RWPE2 (cell line): Measurements from ENCODE around the gene METTL24.
"Not testable (repeated sequence)": the region's sequence is repeated elsewhere in the genome, so short reads cannot be mapped to it uniquely, and the experiment has no call there.

Experiments
- ATAC-seq: fragments of 200-7000 bp; cut with Tn5 transposase; 3 replicates; pipeline ENCODE4 v1.9.1; 2021; ENCODE audit warnings: low read depth
- DNase-seq: peaks from one replicate; pipeline ENCODE4 v3.0.0-alpha.2; 2020; ENCODE audit warnings: low spot score
- H3K27ac ChIP-seq: fragments of 450-650 bp; 2 replicates; pipeline ENCODE4 v1.5.1; 2017; ENCODE audit warnings: mild to moderate bottlenecking; ENCODE audit not compliant: poor library complexity, severe bottlenecking
- H3K27me3 ChIP-seq: fragments of 250-450 bp; sonication (Bioruptor Pico); 2 replicates; pipeline ENCODE4 v1.5.1; 2021; ENCODE audit warnings: mild to moderate bottlenecking, moderate library complexity; ENCODE audit not compliant: insufficient read depth, poor library complexity, severe bottlenecking
- H3K36me3 ChIP-seq: fragments of 250-450 bp; sonication (Bioruptor Pico); 2 replicates; pipeline ENCODE4 v1.5.1; 2020; ENCODE audit warnings: low read depth, mild to moderate bottlenecking, moderate library complexity
- H3K4me1 ChIP-seq: fragments of 250-450 bp; sonication (Bioruptor Pico); 2 replicates; pipeline ENCODE4 v1.5.1; 2021; ENCODE audit warnings: mild to moderate bottlenecking, moderate library complexity; ENCODE audit not compliant: insufficient read depth, poor library complexity, severe bottlenecking
- H3K4me3 ChIP-seq: fragments of 250-450 bp; sonication (Bioruptor Pico); 2 replicates; pipeline ENCODE4 v1.5.1; 2021; ENCODE audit warnings: mild to moderate bottlenecking, moderate library complexity; ENCODE audit not compliant: severe bottlenecking
- H3K9me3 ChIP-seq: fragments of 250-450 bp; sonication (Bioruptor Pico); 2 replicates; pipeline ENCODE4 v1.5.1; 2021; ENCODE audit warnings: mild to moderate bottlenecking, moderate library complexity; ENCODE audit not compliant: severe bottlenecking
- TF ChIP-seq, protein P1 (sequence below): fragments of 450-650 bp; IDR thresholded peaks from one replicate; pipeline ENCODE4 v1.5.1; 2017; ENCODE audit warnings: mild to moderate bottlenecking, moderate library complexity; ENCODE audit not compliant: poor library complexity, severe bottlenecking

The METTL24 gene

DNA sequence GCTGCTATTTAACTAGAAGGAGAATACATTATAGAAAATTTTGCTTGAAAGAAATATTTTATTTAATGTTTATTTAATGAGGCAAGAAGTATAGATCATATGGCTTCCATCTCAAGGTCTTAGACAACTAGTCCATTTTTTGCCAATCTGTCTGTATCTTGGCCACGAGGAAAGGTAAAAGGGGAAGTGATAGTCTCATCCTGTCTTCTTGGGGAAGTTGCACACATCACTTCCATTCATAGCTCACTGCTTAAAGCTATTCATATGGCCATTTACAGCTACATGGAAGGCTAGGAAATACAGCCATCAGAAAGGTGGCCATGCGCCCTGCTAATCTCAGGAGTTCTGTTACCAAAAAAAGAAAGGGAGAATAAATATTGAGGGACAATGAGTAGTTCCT, 50.8 kb downstream of the METTL24 start:
- H3K4me3 ChIP-seq: no peak overlapping the region
- TF ChIP-seq, protein P1, sequence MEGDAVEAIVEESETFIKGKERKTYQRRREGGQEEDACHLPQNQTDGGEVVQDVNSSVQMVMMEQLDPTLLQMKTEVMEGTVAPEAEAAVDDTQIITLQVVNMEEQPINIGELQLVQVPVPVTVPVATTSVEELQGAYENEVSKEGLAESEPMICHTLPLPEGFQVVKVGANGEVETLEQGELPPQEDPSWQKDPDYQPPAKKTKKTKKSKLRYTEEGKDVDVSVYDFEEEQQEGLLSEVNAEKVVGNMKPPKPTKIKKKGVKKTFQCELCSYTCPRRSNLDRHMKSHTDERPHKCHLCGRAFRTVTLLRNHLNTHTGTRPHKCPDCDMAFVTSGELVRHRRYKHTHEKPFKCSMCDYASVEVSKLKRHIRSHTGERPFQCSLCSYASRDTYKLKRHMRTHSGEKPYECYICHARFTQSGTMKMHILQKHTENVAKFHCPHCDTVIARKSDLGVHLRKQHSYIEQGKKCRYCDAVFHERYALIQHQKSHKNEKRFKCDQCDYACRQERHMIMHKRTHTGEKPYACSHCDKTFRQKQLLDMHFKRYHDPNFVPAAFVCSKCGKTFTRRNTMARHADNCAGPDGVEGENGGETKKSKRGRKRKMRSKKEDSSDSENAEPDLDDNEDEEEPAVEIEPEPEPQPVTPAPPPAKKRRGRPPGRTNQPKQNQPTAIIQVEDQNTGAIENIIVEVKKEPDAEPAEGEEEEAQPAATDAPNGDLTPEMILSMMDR: no peak
- H3K27ac ChIP-seq: no peak overlapping the region
- no peak for DNase-seq
- no peaks in the 10 kb centered on the region for H3K4me1 ChIP-seq
- no peak for ATAC-seq
- H3K9me3 ChIP-seq: no peaks in the 10 kb centered on the region
- H3K27me3 ChIP-seq: no peaks in the 10 kb centered on the region
- H3K36me3 ChIP-seq: no peaks in the 10 kb centered on the region

DNA sequence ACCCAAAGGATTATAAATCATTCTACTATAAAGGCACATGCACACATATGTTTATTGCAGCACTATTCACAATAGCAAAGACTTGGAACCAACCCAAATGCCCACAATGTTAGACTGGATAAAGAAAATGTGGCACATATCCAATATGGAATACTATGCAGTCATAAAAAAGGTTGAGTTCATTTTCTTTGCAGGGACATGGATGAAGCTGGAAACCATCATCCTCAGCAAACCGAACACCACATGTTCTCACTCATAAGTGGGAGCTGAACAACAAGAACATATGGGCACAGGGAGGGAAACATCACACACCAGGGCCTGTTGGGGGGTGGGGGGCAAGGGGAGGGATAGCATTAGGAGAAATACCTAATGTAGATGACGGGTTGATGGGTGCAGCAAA, 52.3 kb downstream of the METTL24 start:
- DNase-seq: not testable (repeated sequence)

DNA sequence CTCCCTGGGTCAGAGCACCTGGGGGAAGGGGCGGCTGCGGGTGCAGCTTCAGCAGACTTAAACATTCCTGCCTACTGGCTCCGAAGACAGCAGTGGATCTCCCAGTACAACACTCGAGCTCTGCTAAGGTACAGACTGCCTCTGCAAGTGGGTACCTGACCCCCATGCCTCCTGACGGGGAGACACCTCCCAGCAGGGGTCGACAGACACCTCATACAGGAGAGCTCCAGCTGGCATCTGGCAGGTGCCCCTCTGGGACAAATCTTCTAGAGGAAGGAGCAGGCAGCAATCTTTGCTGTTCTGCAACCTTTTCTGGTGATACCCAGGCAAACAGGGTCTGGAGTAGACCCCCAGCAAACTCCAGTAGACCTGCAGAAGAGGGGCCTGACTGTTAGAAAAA, 54.5 kb downstream of the METTL24 start:
- not testable (repeated sequence) for ATAC-seq, H3K4me1 ChIP-seq, DNase-seq, H3K36me3 ChIP-seq, H3K4me3 ChIP-seq, H3K27ac ChIP-seq, H3K9me3 ChIP-seq, H3K27me3 ChIP-seq

More for the DNA sequence above, 52.3 kb downstream of the METTL24 start:
- not testable (repeated sequence) for ATAC-seq, H3K27ac ChIP-seq, H3K27me3 ChIP-seq, H3K4me3 ChIP-seq, H3K9me3 ChIP-seq, H3K36me3 ChIP-seq, H3K4me1 ChIP-seq

DNA sequence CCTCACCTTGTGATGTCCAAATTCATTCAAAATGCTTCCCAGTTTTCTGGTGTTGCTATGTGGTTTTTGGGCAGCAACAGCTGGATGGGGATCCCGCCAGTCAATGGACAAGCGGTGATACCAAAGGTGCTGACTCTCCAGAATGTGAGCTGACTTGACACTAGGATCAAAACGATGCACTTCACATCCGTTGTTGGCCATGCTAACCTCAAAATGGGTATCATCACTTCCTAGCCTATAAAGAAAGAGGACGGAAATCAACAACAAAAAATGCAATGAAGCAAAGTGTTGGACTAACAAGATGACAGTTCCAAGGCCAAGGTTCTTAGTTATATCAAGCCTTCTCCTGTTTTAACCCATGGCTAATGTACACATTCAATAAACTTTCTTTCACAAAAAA, 59.2 kb downstream of the METTL24 start:
- no peak overlapping the region for H3K27ac ChIP-seq
- no peaks in the 10 kb centered on the region for H3K9me3 ChIP-seq
- TF ChIP-seq, protein P1: no peak
- no peaks in the 10 kb centered on the region for H3K4me1 ChIP-seq
- H3K4me3 ChIP-seq: no peak overlapping the region
- H3K36me3 ChIP-seq: no peaks in the 10 kb centered on the region
- no peak for DNase-seq
- peaks cover 30% of the 10 kb centered on the region for H3K27me3 ChIP-seq
- ATAC-seq: no peak

DNA sequence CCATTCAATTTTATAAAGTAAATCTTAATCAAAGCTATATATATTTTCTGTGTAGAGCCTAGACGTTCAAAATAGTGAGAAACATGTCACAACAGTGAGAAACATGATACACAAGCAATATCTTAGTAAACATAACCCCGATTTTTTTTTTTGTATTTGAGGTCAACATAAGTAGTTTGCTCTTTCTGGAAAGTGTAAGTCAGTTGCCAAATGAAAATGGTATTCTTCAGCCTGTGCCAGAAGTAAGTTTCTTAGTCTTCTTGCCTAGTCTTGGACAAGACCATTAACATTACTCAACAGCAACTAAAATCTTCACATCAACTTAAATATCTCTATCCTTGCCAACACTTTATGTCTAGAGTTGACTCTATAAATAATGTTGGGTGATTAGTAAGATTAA, 59.7 kb downstream of the METTL24 start:
- no peaks in the 10 kb centered on the region for H3K9me3 ChIP-seq
- ATAC-seq: no peak
- no peak overlapping the region for H3K27ac ChIP-seq
- DNase-seq: no peak
- H3K27me3 ChIP-seq: peaks cover 35% of the 10 kb centered on the region
- H3K4me3 ChIP-seq: no peak overlapping the region
- H3K4me1 ChIP-seq: no peaks in the 10 kb centered on the region
- TF ChIP-seq, protein P1: no peak
- H3K36me3 ChIP-seq: no peaks in the 10 kb centered on the region

DNA sequence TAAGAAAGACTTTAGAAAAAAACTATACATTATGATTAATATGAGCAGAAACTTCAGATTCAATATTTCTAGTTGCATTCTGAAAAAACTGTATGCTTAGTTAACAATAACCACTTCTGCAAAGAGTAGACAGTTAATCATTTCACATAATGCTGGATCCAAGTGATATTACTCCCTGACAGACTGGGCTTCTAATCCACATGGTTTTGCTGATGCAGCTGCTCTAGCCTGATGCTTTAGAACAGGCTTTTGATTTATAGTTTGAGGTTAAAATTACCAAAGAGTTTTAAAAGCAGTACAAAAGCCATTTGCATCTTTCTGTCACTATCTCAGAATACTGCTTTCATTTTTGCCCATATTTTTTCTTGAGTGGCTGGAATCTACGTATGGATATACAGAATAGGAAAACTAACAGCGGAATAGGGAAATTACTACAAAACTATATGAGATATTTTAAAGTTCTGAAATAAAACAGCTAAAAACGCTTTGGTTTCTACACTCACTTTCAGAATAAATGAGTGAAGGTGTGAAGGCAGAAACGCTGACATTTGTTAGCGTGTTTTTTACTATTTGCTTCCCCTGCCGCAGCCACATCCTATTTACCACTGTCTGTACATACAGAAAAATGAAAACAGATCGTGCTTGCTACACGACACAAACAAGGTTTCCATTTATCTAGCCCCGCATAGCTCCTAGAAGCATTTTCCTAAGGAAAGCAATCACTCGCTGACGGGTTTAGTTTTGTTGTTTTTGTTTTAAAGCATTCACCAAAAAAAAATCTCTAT, 61.7 kb downstream of the METTL24 start:
- ATAC-seq (no peak), DNase-seq (no peak)
- no peaks in the 10 kb centered on the region for H3K36me3 ChIP-seq
- H3K9me3 ChIP-seq: no peaks in the 10 kb centered on the region
- no peak overlapping the region for H3K27ac ChIP-seq
- H3K27me3 ChIP-seq: peaks cover 50% of the 10 kb centered on the region
- H3K4me3 ChIP-seq: no peak overlapping the region
- H3K4me1 ChIP-seq: no peaks in the 10 kb centered on the region
- TF ChIP-seq, protein P1: no peak
